GM18505 (cell line): ENCODE results near the gene ABCA7.
A peak's percentile ranks its signal among the peaks of the same experiment; 100 is the strongest.

Experiments used
- ATAC-seq: cut with Tn5 transposase; IDR thresholded peaks from one replicate; pipeline ENCODE4 v1.9.1; 2021; ENCODE audit not compliant: unreplicated experiment
- POLR2A ChIP-seq: IDR thresholded peaks from 4 replicates; pipeline ENCODE4 v1.6.1; 2011; ENCODE audit warnings: borderline replicate concordance; ENCODE audit not compliant: insufficient read depth, insufficient read length; ENCODE audit errors: extremely low read depth

The ABCA7 gene

DNA sequence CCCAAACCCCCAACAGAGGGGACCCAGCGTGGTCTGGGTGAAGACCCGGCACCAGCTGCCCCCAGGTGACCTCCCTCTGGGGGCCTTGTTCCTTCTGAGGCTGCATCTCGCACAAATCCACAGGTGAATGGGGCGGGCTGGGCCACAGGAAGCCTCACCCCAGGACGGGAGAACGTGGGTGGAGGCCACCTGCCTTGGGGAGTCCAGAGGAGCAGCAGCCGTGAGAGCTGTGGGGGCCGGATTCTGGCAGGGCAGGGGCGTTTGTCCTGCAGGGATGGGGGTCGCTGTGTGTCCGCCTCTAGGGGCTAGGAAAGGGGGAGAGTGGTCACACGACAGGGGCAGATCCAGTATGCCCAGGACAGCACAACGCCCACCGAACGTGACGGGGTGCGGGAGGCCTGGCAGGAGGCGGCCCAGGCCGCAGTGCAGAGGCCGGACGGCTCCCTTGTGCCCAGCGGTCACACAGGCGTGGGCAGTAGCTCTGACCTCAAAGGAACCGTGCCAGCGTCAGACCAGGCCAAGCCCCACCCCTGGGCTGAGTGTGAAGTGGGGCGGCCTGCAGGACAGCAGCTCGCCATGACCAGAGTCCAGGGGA is 48.6 kb downstream of the ABCA7 start:
- TF ChIP-seq POLR2A: no peak
- ATAC-seq: no peak

DNA sequence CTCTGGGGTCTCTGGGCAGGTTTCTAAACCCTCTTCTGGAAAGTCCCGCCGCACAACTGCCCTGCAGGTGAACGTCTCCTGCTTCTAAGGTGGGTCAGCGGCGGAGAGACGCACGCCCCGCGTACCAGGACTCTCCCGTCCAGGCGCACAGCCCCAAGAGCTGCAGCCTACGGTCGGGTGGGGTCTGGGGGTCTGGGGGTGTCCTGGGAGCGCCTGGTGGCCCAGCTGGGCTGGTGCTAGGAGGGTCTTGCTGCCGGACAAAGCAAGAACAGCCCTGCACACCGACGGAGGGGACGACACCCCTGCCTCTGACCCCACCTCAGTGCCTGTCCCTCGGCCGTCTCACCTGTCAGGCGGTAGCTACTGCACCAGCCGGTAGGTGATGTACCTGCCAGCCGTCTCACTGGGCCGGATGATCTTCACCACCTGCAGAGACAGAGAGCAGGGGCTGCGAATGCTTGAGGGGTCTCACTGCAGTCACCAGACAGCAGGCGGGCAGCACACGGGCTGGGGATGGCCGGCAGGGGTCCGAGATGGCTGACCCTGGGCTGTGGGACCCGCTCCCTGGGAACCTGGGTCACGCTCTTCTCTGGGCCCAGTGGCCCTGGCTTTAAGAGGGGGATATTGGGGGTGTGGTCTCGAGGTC is 49.3 kb downstream of the ABCA7 start:
- no peak for TF ChIP-seq POLR2A
- ATAC-seq: no peak

DNA sequence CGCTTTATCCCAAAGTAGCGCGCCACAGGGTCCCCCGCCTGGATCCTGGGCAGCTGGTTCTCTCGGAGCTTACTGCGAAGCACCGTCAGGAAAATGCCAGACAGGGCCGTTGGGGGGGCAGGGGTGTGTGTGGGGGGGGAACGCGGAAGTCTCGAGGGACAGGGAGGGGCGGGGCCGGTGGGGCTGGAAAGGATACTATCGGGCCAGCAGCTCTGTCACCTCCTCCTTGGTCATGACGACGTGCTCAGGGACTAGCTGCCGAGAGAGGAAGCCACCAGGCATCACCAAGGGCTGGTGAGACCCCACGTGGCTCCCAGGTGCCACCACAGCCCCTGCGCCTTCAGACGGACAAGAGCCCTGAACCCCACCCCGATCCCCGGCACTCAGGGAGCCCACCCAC is 50.0 kb downstream of the ABCA7 start:
- TF ChIP-seq POLR2A: no peak
- no peak for ATAC-seq

DNA sequence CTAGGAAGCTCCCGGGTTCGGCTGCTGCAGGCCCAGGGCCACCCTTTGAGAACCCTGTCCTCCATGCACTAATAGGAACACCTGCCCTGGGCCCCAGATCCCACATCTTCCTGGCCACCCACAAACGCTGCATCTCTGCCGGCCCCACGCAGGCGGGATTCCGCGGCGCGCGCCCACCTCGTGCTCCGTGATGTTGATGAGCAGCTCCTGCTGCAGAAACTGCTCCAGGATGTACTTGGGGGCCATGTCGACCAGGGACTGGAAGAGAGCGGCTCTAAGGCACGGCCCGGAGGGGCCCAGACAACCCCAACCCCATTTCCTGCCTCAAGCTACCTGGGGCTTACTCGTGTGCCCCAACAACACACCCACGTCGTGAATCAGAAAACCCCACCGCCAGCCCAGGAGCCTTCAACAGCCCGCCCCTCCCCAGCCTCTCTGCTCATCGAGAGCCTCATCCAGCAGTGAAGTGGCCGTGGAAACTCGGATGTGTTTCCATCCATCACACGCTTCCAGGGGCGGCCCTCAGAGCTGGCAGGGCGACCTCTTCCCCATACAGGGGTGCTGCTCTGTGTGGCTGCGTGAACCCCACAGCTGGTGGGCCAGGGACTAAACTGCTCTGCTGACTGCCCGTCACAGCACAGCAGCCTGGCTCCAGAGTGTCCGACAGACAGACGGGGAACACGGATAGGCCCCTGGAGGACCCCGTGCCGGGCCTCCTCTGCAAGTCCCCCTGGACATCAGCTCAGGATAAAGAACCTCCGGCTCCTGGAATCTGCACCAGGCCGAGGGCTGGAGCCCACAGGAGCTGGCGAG is 51.0 kb downstream of the ABCA7 start:
- TF ChIP-seq POLR2A: no peak
- ATAC-seq: no peak

DNA sequence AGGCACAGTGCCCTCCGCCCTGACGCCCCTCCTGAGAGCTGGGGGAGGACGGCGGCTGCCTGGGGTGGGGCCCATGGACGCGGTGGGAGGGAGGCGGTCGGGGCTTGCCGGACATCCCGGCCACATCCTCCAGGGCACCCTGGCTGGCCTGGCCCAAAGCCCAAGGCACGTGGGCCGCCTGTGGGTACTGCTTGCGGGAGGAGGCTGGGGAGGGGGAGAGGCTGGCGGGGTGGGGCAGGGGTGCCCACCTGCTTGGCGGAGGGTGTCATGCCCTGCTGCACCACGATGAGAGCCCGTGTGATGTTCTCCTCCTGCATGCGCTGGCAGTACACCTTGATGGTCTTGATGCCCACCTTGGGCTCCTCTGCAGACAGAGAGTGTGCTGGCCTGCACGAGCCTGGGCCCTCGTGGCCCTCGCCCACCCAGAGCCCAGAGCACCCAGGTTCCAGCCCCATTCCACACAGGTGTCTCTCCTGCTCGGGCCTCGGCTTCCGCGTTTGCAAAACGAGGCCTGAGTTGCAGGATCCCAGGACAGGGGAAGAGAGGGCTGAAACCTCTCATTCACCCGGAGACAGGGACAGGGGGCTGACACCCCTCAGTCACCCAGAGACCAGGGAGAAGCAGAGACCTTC is 51.8 kb downstream of the ABCA7 start:
- no peak for ATAC-seq
- TF ChIP-seq POLR2A: no peak

DNA sequence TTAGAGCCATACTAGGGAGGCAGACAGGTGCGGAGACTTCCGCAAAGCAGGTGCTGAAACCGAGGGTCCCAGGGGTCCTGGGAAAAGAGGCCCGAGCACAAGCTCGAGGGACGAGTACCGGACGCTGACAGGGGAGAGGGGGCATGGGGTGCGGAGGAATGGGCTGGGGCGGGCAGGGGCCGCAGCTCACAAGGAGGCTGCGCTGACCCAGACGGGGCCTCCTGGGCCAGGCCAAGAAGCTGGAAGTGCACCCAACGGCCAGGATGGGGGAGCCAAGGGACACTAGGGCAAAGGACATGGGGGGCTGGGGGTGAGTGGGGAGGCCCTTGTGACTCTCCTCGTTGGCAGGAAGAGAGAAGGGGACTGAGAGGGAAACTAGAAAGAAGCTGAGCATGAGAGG is 53.4 kb downstream of the ABCA7 start:
- ATAC-seq: no peak
- no peak for TF ChIP-seq POLR2A

DNA sequence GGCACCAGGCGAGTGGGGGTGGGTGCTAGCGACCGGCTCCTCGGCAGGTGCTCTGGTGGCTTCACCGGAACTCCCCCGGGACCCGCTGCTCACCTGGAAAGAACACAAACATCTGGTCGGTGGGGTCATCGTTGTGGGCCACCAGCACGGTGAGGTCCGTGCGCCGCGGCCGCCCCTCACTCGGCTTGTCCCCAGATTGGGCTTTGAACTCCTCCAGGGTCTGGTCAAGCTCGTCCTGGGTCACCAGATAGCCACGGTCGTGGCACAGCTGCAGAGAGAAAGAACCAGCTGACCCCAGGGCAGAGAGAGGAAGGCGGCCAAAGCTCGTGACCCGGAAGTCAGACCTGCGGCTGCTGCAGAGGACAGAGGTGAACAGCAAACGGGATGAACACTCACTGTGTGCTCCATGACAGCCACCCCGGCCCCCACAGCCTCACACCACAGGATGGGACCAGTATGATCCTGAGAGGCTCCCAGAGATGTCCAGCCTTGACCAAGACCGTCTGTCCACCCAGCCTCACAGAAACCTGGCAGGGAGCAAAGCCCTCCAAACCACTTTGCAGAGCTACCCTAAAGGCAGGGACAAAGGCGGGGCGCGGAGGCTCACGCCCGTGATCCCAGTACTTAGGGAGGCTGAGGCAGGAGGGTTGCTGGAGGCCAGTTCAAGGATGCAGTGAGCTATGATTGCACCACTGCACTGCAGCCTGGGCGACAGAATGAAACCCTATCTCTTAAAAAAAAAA is 54.1 kb downstream of the ABCA7 start:
- TF ChIP-seq POLR2A: no peak

DNA sequence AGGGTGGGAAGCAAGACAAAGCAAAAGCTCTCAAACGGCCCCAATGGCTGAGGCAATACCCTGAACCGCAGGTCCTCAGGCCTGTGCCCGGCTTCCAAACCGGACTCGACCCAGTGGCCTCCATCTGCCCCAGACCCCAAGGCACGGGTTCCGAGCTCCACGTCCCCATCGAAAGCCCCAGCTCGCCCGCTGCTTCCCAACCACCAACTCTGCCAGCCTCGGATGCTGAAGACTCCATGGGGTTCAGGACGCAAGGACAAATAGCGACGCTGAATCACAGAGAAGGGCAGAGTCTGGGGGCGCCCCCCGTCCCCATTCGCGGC is 54.7 kb downstream of the ABCA7 start:
- no peak for ATAC-seq
- TF ChIP-seq POLR2A: no peak

More for the DNA sequence above, 54.1 kb downstream of the ABCA7 start:
- no peak for ATAC-seq

DNA sequence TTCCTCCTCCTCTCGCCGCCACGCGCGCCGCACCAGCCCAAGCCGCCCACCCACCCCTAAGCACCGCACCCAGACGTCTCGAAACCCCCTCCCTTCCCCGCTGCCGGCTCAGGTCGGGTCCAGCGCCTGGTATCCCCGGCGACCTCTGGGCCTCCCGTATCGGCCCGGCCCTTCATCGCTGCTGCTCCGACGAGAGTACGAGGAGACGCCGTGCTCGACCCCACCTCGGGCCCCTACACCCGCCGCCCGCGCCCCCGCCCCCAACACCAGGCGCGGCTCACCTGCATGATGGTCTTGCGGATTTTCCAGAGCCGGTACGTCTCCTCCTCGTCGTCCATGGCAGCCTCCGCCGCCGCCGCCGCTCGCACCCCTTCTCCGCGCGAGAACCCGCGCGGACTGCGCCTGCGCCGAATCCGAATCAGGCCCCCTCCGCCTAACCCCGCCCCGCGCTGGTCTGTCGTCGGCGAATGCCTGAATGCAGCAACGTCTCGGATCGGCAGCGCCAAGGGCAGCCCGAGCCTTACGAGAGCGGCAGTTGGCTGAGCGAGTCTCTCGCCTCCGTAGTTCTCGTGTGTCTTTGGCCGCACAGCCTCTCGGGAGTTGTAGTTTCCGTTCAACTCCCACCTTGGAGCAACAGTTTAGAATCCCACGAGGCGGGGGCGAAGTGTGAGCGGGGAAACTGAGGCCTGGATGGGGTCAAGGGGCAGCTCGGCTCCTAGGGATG is 55.2 kb downstream of the ABCA7 start, which contains the start of gene POLR2E:
Gene POLR2E, minus strand, starts transcription at position 398 of the 724 bp plus-strand sequence. Its CDS starts 60 bp downstream, at position 338.
- TF ChIP-seq POLR2A: peak; percentile 74
- peak; percentile 77 for ATAC-seq

DNA sequence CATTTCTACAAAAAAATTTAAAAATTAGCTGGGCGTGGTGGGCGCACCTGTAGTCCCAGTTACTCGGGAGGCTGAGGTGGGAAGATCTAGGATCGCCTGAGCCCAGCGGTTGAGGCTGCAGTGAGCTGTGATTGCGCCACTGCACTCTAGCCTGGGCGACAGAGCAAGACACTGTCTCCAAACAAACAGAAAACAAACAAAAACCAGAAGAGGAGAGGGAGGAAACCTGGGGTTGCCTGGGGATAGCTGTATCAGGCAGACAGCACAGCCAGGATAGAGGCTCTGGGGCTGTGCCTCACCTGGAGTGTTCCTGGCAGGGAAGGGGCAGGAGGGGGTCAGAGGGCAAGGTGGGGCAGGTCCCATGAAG is 57.9 kb downstream of the ABCA7 start:
- no peak for ATAC-seq
- no peak for TF ChIP-seq POLR2A

DNA sequence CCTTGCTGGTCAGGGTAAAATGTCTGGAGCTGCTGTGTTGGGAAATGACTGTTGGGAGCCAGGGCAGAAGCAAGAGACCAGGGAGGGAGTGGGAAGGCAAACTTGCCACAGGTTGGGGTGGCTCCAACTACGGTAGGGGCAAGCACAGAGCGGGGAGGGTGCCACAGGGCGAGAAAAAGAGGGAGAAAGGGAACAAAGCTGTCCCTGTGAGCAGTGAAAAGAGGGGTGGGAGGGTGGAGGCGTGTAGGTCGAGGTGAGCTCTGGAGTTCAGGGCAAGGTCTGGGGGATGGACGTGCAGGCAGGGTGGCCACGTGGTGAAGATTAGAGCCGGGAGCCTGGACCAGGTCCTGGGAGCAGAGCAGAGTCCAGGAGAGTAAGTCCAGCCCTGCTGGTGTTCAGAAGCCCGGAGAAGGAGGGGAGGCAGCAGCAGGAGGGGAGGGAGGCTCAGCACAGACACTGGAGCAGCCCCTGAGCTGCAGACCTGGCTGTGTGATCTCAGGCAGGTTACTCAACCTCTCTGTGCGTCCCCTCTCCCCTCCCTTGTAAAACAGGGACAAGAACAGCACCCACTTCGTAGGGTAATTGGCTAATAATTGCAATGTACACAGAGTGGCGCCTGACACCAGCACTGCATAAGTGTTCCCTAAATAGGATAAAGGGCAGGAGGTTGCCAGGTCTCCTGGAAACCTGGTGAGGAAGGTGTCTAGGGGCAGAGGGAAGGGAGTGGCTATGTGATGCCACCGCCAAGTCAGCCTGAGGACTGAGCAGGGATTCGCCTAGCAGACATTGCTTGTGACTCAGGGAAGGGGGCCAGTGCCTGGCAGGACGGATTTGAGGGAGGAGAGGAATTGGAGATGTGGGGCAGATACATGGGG is 58.5 kb downstream of the ABCA7 start:
- no peak for ATAC-seq
- TF ChIP-seq POLR2A: no peak

DNA sequence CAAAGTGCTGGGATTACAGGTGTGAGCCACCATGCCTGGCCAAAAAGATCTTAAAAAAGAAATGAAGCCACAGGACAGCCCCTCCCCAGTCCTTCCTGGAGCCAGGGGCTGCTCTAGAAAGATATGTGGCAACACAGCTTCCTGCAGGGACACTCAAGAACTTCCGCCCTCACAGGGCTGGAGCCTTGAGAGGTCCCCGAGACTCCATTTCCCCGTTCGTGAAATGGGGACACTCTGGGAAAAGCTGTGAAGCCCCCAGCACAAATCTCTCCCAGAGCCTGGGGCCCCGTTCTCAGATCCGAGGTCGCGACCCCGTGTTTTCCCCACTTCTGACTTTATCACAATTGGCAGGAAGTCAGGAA is 61.4 kb downstream of the ABCA7 start:
- no peak for ATAC-seq

More for the DNA sequence above, 61.4 kb downstream of the ABCA7 start:
- TF ChIP-seq POLR2A: no peak
